GM21717 (cell line): ENCODE data around the gene GPC5.

Experiments
- ATAC-seq: cut with Tn5 transposase; IDR thresholded peaks from one replicate; pipeline ENCODE4 v1.9.1; 2021; ENCODE audit warnings: mild to moderate bottlenecking, moderate library complexity; ENCODE audit not compliant: unreplicated experiment

The GPC5 gene

DNA sequence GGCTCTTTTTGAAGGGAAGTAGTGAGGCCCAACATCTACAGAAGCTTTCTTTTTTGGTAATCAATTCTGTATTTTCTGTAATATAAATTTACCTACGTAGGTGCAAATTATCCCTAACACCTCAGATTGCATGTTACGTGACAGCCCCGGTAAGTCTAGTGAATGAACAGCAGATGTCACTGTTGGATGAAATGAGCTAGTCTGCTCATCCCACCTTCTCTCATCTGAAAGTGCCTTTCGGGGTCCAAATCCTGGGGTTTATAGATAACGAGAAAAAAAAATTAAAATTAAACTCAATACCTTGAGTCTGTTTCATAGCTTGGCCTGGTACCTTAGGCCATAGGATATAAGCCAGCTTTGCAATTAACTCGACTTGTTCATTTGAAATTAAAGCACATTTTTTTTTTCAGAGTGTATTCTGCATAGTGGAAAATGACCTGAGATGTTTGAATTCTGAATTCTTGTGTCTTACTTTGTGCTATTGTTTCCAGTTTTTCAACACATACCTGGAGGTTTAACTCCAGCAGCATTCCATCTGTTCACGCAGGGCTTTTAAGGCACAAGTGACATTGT is 548.2 kb downstream of the GPC5 start:
- ATAC-seq, result no peak

- no peak for ATAC-seq
Observed at GRCh38 chr13:91948736-91949135, 550.3 kb downstream of the GPC5 start.

DNA sequence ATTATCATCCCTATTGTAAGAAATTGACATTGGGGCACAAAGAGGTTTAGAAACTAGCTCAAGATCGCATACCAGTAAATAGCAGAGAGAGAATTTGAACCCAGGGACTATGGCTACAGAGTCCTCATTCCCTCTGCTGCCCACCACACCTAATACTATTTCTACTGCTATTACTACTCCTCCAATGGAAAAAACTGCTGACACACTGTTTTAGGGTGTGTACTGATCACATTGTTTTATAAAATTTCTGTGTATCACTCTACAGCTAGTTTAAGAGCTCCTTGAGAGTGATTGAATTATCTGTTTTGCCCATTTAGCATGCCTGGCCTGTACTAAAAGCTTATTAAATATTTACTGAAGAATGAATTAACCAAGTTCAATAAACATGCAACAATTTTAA is 552.4 kb downstream of the GPC5 start:
- no peak for ATAC-seq

GRCh38 chr13:91955546-91956355 is 557.3 kb downstream of the GPC5 start:
- ATAC-seq, result no peak

DNA sequence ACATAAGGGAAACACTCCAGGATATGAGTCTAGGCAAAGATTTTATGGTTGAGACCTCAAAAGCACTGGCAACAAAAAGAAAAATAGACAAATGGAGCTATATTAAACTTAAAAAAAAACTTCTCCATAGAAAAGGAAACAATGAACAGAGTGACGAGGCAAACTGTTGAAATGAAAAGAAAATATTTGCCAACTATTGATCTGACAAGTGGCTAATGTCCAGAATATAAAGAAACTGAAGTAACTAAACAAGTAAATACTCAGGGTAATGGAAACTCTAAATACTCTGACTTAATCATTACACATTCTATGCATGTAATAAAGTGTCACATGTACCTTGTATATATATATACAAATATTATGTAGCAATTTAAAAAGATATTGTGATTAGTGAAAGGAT is 562.5 kb downstream of the GPC5 start:
- ATAC-seq, result no peak

GRCh38 chr13:91962946-91963345 is 564.5 kb downstream of the GPC5 start:
- no peak for ATAC-seq

- no peak for ATAC-seq
Observed at GRCh38 chr13:91965511-91965910, 567.1 kb downstream of the GPC5 start.

- no peak for ATAC-seq
Observed at GRCh38 chr13:91978571-91978970, 580.1 kb downstream of the GPC5 start.

DNA sequence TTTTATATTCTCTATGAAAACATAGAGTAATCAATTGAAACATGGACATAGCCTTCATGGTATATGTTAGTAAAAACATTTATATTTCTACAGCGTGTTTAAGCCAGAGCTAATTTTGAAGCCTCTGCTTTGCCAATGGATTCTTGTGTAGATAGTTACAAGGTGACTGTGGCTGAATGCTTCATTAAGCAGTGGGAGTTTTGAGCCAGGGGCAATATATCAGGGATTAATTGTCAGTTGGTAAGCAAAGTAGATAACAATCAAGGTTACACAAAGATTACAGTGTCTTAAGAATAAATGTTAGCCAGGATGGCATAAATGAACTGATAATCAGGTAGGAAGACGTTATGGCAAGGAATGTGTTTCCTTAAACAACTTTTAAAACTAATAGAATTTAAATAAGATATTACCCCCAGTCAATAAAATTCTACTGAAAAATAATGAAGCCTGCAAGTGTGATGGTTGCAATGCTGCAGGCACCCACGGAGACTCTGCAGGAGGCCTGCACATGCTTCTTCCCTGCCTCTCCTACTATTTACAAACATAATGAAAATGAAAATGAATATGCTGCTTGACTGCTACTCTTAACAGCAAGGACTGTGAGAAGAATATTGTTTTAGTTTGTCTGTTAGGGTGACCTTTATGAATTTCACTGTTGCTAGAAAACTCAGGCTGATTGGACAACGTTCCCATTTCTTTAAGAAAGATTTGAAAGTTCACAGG is 588.5 kb downstream of the GPC5 start:
- no peak for ATAC-seq

GRCh38 chr13:91988331-91988730 is 589.9 kb downstream of the GPC5 start:
- no peak for ATAC-seq

GRCh38 chr13:92012787-92013186 is 614.4 kb downstream of the GPC5 start:
- no peak for ATAC-seq

GRCh38 chr13:92017737-92018136 is 619.3 kb downstream of the GPC5 start:
- ATAC-seq, result no peak

DNA sequence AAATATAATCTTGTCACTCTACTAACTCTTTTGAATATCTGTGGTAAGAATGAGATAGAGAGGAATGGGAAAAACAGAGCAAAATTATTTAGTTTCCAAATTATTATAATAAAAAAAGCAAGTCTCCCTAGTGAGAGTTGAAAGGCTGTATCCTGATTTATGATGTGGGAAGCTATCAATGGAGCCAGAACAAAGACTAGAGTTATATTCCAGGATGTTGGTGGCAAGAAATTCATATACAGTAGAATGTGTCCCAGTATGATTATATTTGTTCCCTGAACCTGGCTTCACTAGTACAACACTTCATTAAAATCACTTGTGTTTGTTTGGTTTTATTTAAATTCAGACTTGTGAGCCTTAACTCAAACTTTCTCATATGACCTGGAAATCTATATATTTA is 630.3 kb downstream of the GPC5 start:
- ATAC-seq, result no peak

GRCh38 chr13:92029641-92030040 is 631.2 kb downstream of the GPC5 start:
- ATAC-seq, result no peak

DNA sequence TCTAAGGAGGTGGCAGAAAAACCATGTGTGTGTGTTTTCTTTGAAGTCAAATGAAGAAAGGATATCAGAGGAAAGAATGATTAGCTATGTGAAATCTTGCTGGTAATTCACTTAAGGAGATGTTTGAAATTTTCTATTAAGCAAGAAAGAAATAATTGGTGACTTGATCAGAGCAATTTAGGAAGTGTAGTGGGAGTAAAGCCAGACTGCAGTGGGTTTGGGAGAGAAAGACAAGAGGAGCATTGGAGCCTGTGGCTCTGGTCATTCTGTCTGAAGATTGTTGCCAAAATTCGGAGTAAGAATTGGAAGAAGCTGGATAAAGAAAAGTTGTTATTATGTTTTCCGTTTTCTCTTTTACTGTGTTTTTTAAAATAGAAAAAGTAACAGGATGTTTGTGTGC is 640.5 kb downstream of the GPC5 start:
- ATAC-seq, result no peak

- ATAC-seq, result no peak
Observed at GRCh38 chr13:92042522-92042921, 644.1 kb downstream of the GPC5 start.

GRCh38 chr13:92044351-92044750 is 645.9 kb downstream of the GPC5 start:
- no peak for ATAC-seq

- no peak for ATAC-seq
Observed at GRCh38 chr13:92054389-92054788, 656.0 kb downstream of the GPC5 start.

DNA sequence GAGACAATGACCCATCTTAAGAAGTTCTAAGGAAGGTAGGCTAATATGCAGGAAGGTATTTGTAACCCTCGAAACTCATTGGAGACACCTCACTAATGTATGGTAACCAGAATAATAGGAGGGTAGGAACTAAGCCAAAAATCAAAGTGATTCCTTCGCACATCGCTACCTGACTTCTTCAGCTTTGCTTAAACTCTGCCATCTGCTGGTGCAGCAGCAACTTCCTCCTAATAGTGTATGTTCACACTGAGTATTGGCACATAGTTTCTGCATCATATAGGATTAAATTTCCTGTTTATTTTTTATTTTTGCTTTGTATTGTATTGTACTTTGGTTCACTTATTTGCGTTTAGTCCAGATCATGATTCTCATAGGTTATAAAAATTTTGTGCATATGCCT is 676.2 kb downstream of the GPC5 start:
- peak; percentile 52 for ATAC-seq

DNA sequence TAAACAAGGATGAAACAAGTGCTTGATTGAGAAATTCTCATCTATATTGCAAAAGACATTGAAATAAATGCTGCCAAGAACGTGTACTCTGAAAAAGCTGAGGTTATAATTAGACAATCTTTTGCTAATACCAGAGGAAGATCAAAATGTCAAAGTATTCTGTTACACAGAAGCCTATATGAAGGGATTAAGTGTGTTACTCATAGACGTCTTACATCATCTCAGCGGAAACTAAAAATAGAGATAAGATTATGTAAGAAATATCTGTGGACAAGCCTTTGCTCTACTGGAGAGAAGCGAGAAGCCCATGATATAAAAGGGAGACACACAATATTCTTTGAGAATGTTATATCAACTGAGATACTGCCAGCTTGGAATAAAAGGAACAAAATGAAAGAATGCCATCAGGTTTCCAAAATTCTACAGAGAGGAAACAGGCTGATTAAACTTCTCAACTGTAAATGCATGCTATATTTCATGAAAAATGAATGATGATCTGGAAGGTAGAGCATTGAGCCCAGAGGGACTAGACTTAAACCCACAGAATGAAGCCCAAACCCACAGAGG is 699.0 kb downstream of the GPC5 start:
- no peak for ATAC-seq

GRCh38 chr13:92101801-92102200 is 703.4 kb downstream of the GPC5 start:
- ATAC-seq, result no peak

DNA sequence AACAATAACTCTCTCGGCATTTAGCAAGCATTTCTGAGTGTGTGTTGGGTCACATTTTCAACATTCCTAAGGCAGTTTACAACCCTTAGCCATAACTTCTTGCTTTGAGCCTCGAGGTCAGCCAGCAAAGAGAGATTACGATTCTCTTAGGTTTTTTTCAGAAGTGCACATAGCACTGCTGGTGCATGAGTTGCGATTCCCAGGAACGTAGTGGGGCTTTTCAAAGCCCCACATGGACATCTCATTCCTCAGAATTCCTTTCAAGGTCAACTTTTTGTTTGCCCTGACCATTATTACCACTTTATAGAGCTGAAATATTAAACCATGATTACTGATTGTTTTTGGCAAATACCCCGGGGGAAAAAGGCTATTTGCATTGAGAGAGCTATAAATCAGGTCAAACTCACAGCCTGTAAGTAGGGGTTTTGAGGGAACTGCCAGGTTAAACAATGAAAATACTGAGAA is 705.3 kb downstream of the GPC5 start:
- ATAC-seq, result no peak
